ENCODE measurements around the gene CRB2.

Gene CRB2

GRCh38 chr9:123362856-123363255, 6.9 kb downstream of the CRB2 start:
- no peak for DNase-seq (ENCODE audit: low read depth in 2 of 3, low spot score in 1 of 3)

- DNase-seq (ENCODE audit: low read depth in 2 of 3, low spot score in 1 of 3): no peak
Observed at GRCh38 chr9:123364241-123364824, 8.3 kb downstream of the CRB2 start.

GRCh38 chr9:123365287-123365880, 9.4 kb downstream of the CRB2 start:
- no peak for DNase-seq (ENCODE audit: low read depth in 2 of 3, low spot score in 1 of 3)

GRCh38 chr9:123365881-123366528, 10.0 kb downstream of the CRB2 start:
- no peak for DNase-seq (ENCODE audit: low read depth in 2 of 3, low spot score in 1 of 3)

- no peak for DNase-seq (ENCODE audit: low read depth in 2 of 3, low spot score in 1 of 3)
Observed at GRCh38 chr9:123368023-123368422, 12.0 kb downstream of the CRB2 start.

- DNase-seq (ENCODE audit: low read depth in 2 of 3, low spot score in 1 of 3): no peak
Observed at GRCh38 chr9:123368536-123369153, 12.6 kb downstream of the CRB2 start.

- no peak for DNase-seq (ENCODE audit: low read depth in 2 of 3, low spot score in 1 of 3)
Observed at GRCh38 chr9:123369296-123369695, 13.3 kb downstream of the CRB2 start.

GRCh38 chr9:123370108-123370507, 14.1 kb downstream of the CRB2 start:
- no peak for DNase-seq (ENCODE audit: low read depth in 2 of 3, low spot score in 1 of 3)

- DNase-seq (ENCODE audit: low read depth in 2 of 3, low spot score in 1 of 3): no peak
Observed at GRCh38 chr9:123370526-123371227, 14.7 kb downstream of the CRB2 start.

GRCh38 chr9:123371228-123371584, 15.2 kb downstream of the CRB2 start:
- DNase-seq (ENCODE audit: low read depth in 2 of 3, low spot score in 1 of 3): no peak

- DNase-seq (ENCODE audit: low read depth in 2 of 3, low spot score in 1 of 3): no peak
Observed at GRCh38 chr9:123371805-123372590, 16.0 kb downstream of the CRB2 start.

GRCh38 chr9:123372766-123373446, 16.9 kb downstream of the CRB2 start:
- no peak for DNase-seq (ENCODE audit: low read depth in 2 of 3, low spot score in 1 of 3)

- no peak for DNase-seq (ENCODE audit: low read depth in 2 of 3, low spot score in 1 of 3)
Observed at GRCh38 chr9:123373447-123373923, 17.5 kb downstream of the CRB2 start.

GRCh38 chr9:123373946-123374345, 17.9 kb downstream of the CRB2 start:
- no peak for DNase-seq (ENCODE audit: low read depth in 2 of 3, low spot score in 1 of 3)

GRCh38 chr9:123375469-123376132, 19.6 kb downstream of the CRB2 start:
- DNase-seq (ENCODE audit: low read depth in 2 of 3, low spot score in 1 of 3): no peak

GRCh38 chr9:123376218-123377071, 20.4 kb downstream of the CRB2 start:
- DNase-seq (ENCODE audit: low read depth in 2 of 3, low spot score in 1 of 3): no peak

GRCh38 chr9:123377211-123377971, 21.4 kb downstream of the CRB2 start:
- no peak for DNase-seq (ENCODE audit: low read depth in 2 of 3, low spot score in 1 of 3)

GRCh38 chr9:123378025-123378424, 22.0 kb downstream of the CRB2 start:
- DNase-seq (ENCODE audit: low read depth in 2 of 3, low spot score in 1 of 3): no peak
